GM23338 (cell line): ENCODE data around the gene SLK. TPM values are rescaled to one million over a fixed set of nuclear protein-coding genes. Genes with fewer than 3 reads are reported as not detected.

ENCODE experiments used
- ATAC-seq: fragments of 200-7000 bp; cut with Tn5 transposase; 3 replicates; pipeline ENCODE4 v1.9.1; 2020
- DNase-seq: peaks from one replicate; pipeline ENCODE4 v3.0.0-alpha.2; 2015; ENCODE audit warnings: low spot score
- H2AFZ ChIP-seq: fragments of 200-600 bp; sonication (generic); 2 replicates; pipeline ENCODE4 v1.8.0; 2016; ENCODE audit warnings: antibody characterized with exemption, mild to moderate bottlenecking, moderate library complexity
- H3F3A ChIP-seq: fragments of 200-600 bp; sonication (generic); replicated peaks from 2 replicates; pipeline ENCODE4 v1.8.0; 2017; ENCODE audit warnings: antibody characterized with exemption, mixed run types, low read depth
- H3K27ac ChIP-seq: fragments of 200-600 bp; sonication (generic); 2 replicates; pipeline ENCODE4 v1.6.1; 2016; ENCODE audit warnings: low read depth
- H3K27me3 ChIP-seq: fragments of 200-600 bp; sonication (generic); 2 replicates; pipeline ENCODE4 v1.8.0; 2016; ENCODE audit warnings: mild to moderate bottlenecking, mixed run types, moderate library complexity; ENCODE audit not compliant: insufficient read depth
- H3K36me3 ChIP-seq: fragments of 200-600 bp; sonication (generic); 2 replicates; pipeline ENCODE4 v1.8.0; 2016; ENCODE audit warnings: mild to moderate bottlenecking; ENCODE audit not compliant: insufficient read depth
- H3K4me1 ChIP-seq: fragments of 200-600 bp; sonication (generic); 2 replicates; pipeline ENCODE4 v1.8.0; 2016; ENCODE audit warnings: mild to moderate bottlenecking, moderate library complexity; ENCODE audit not compliant: insufficient read depth
- H3K4me2 ChIP-seq: fragments of 200-600 bp; sonication (generic); 2 replicates; pipeline ENCODE4 v1.7.1; 2017; ENCODE audit warnings: mixed run types
- H3K4me3 ChIP-seq: fragments of 200-600 bp; sonication (generic); 2 replicates; pipeline ENCODE4 v1.6.1; 2016; ENCODE audit warnings: mixed run types
- H3K79me2 ChIP-seq: fragments of 200-600 bp; sonication (generic); replicated peaks from 2 replicates; pipeline ENCODE4 v1.8.0; 2017; ENCODE audit warnings: mild to moderate bottlenecking; ENCODE audit not compliant: insufficient read depth
- H3K9me2 ChIP-seq: fragments of 200-600 bp; sonication (generic); 2 replicates; pipeline ENCODE4 v1.8.0; 2017; ENCODE audit not compliant: insufficient read depth
- H4K20me1 ChIP-seq: fragments of 200-600 bp; sonication (generic); replicated peaks from 2 replicates; pipeline ENCODE4 v1.8.0; 2017; ENCODE audit warnings: mild to moderate bottlenecking; ENCODE audit not compliant: insufficient read depth
- H3K27ac Mint-ChIP-seq: 2 replicates; pipeline ENCODE4 v1.8.0; 2020; ENCODE audit warnings: inconsistent platforms, mild to moderate bottlenecking, moderate library complexity, mixed read lengths
- H3K27me3 Mint-ChIP-seq: 3 replicates; pipeline ENCODE4 v1.8.0; 2022; ENCODE audit warnings: low read depth, mild to moderate bottlenecking, moderate library complexity, mixed read lengths, inconsistent platforms; ENCODE audit not compliant: insufficient read depth, poor library complexity
- H3K36me3 Mint-ChIP-seq: 3 replicates; pipeline ENCODE4 v1.8.0; 2021; ENCODE audit warnings: low read depth, mild to moderate bottlenecking, inconsistent platforms, moderate library complexity, mixed read lengths
- H3K4me1 Mint-ChIP-seq: 3 replicates; pipeline ENCODE4 v1.8.0; 2020; ENCODE audit warnings: mild to moderate bottlenecking, inconsistent platforms, mixed read lengths
- H3K4me3 Mint-ChIP-seq: 3 replicates; pipeline ENCODE4 v1.8.0; 2021; ENCODE audit warnings: moderate library complexity, mild to moderate bottlenecking, inconsistent platforms, mixed read lengths
- H3K9me3 Mint-ChIP-seq: 3 replicates; pipeline ENCODE4 v1.8.0; 2020; ENCODE audit warnings: moderate library complexity, mild to moderate bottlenecking, inconsistent platforms, mixed read lengths
- CREB1 ChIP-seq: fragments of 250-450 bp; sonication (Bioruptor Pico); IDR thresholded peaks from 2 replicates; pipeline ENCODE4 v1.5.0; 2020; ENCODE audit warnings: low read depth, mild to moderate bottlenecking, moderate library complexity
- JUNB ChIP-seq: IDR thresholded peaks from one replicate; pipeline ENCODE4 v1.6.1; 2016; ENCODE audit warnings: antibody characterized with exemption; ENCODE audit not compliant: unreplicated experiment
- NANOG ChIP-seq: IDR thresholded peaks from 2 replicates; pipeline ENCODE4 v1.6.1; 2016; ENCODE audit warnings: antibody characterized with exemption, borderline replicate concordance
- ZNF114 ChIP-seq: fragments of 250-450 bp; sonication (Bioruptor Pico); IDR thresholded peaks from 2 replicates; pipeline ENCODE4 v1.5.0; 2020; ENCODE audit warnings: mild to moderate bottlenecking, moderate library complexity
- ZNF331 ChIP-seq: fragments of 250-450 bp; sonication (Bioruptor Pico); IDR thresholded peaks from 2 replicates; pipeline ENCODE4 v1.5.0; 2020; ENCODE audit warnings: low read depth, mild to moderate bottlenecking, moderate library complexity
- polyA plus RNA-seq: library from polyadenylated mRNA; unstranded; fragments of >200 nt; fragmentation: Nextera tagmentation; extraction: Ambion mirVana; gene quantifications from 2 replicates; pipeline ENCODE4 v1.2.1, GENCODE V29; 2016
- total RNA-seq: library from RNA; depleted of rRNA; stranded (reverse); fragments of >200 nt; shearing (Covaris generic); gene quantifications from 2 replicates; pipeline ENCODE4 v1.2.3, GENCODE V29; 2014
- TF ChIP-seq, protein P1 (sequence below): fragments of 250-450 bp; sonication (Bioruptor Pico); IDR thresholded peaks from 2 replicates; pipeline ENCODE4 v1.5.0; 2020; ENCODE audit warnings: mild to moderate bottlenecking, moderate library complexity
- TF ChIP-seq, protein P2 (sequence below), 2 experiments: fragments of 200-600 bp in 1 of 2; sonication (generic) in 1 of 2; conservative IDR thresholded peaks; 2 replicates each; pipeline versions ENCODE4 v1.5.1 to v1.6.1; 2016 to 2017; ENCODE audit warnings: antibody characterized with exemption in 2 of 2, low read depth in 2 of 2, mild to moderate bottlenecking in 2 of 2, moderate library complexity in 1 of 2

Gene SLK
- total and polyA plus RNA-seq, 2 experiments from 2014 or later = 8.4 to 21.5 TPM

DNA sequence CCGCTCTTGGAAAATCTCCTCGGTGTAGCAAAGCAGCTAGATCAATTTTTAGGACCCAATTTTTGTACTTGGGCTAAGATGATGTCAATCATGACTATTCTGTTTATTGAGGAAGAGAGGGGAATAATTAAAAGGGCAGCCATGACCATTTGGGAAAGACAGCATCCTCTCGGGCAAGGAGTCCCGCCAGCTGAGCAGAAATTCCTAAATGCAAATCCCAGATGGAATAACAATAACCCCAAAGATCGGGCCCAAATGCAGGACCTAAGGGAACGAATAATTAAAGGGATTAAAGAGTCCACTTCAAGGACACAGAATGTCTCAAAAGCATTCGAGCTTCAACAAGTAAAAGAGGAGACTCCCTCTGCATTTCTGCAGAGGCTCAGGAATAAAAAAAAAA, 100.0 kb downstream of the SLK start:
- 0 out of 2 replicates have a peak overlapping the region, but pooled peaks have one; percentile 3 for H2AFZ ChIP-seq

More for the DNA sequence above, 100.0 kb downstream of the SLK start:
- Histone ChIP-seq H3K4me1 (peaks cover 32% of the 10 kb centered on the region), H4K20me1 (no peaks in the 10 kb centered on the region), H3K9me2 (peaks cover 25% of the 10 kb centered on the region), H3K27me3 (no peaks in the 10 kb centered on the region), H3K27ac (peak overlapping the region; percentile 80; the same call in 1 of the 2 replicates), H3K36me3 (no peaks in the 10 kb centered on the region), H3F3A (no peaks in the 10 kb centered on the region), H3K79me2 (no peaks in the 10 kb centered on the region), H3K4me2 (peak overlapping the region; percentile 61), H3K4me3 (peak overlapping the region; percentile 17; the same call in 1 of the 2 replicates)
- TF ChIP-seq, protein P1, sequence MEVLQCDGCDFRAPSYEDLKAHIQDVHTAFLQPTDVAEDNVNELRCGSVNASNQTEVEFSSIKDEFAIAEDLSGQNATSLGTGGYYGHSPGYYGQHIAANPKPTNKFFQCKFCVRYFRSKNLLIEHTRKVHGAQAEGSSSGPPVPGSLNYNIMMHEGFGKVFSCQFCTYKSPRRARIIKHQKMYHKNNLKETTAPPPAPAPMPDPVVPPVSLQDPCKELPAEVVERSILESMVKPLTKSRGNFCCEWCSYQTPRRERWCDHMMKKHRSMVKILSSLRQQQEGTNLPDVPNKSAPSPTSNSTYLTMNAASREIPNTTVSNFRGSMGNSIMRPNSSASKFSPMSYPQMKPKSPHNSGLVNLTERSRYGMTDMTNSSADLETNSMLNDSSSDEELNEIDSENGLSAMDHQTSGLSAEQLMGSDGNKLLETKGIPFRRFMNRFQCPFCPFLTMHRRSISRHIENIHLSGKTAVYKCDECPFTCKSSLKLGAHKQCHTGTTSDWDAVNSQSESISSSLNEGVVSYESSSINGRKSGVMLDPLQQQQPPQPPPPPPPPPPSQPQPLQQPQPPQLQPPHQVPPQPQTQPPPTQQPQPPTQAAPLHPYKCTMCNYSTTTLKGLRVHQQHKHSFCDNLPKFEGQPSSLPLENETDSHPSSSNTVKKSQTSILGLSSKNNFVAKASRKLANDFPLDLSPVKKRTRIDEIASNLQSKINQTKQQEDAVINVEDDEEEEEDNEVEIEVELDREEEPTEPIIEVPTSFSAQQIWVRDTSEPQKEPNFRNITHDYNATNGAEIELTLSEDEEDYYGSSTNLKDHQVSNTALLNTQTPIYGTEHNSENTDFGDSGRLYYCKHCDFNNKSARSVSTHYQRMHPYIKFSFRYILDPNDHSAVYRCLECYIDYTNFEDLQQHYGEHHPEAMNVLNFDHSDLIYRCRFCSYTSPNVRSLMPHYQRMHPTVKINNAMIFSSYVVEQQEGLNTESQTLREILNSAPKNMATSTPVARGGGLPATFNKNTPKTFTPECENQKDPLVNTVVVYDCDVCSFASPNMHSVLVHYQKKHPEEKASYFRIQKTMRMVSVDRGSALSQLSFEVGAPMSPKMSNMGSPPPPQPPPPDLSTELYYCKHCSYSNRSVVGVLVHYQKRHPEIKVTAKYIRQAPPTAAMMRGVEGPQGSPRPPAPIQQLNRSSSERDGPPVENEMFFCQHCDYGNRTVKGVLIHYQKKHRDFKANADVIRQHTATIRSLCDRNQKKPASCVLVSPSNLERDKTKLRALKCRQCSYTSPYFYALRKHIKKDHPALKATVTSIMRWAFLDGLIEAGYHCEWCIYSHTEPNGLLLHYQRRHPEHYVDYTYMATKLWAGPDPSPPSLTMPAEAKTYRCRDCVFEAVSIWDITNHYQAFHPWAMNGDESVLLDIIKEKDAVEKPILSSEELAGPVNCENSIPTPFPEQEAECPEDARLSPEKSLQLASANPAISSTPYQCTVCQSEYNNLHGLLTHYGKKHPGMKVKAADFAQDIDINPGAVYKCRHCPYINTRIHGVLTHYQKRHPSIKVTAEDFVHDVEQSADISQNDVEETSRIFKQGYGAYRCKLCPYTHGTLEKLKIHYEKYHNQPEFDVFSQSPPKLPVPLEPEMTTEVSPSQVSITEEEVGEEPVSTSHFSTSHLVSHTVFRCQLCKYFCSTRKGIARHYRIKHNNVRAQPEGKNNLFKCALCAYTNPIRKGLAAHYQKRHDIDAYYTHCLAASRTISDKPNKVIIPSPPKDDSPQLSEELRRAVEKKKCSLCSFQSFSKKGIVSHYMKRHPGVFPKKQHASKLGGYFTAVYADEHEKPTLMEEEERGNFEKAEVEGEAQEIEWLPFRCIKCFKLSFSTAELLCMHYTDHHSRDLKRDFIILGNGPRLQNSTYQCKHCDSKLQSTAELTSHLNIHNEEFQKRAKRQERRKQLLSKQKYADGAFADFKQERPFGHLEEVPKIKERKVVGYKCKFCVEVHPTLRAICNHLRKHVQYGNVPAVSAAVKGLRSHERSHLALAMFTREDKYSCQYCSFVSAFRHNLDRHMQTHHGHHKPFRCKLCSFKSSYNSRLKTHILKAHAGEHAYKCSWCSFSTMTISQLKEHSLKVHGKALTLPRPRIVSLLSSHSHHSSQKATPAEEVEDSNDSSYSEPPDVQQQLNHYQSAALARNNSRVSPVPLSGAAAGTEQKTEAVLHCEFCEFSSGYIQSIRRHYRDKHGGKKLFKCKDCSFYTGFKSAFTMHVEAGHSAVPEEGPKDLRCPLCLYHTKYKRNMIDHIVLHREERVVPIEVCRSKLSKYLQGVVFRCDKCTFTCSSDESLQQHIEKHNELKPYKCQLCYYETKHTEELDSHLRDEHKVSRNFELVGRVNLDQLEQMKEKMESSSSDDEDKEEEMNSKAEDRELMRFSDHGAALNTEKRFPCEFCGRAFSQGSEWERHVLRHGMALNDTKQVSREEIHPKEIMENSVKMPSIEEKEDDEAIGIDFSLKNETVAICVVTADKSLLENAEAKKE = no peak
- TF ChIP-seq ZNF114 (CRISPR knock-in tag) (no peak), NANOG (no peak), JUNB (no peak), ZNF331 (CRISPR knock-in tag) (no peak), CREB1 (no peak)
- TF ChIP-seq, protein P2, sequence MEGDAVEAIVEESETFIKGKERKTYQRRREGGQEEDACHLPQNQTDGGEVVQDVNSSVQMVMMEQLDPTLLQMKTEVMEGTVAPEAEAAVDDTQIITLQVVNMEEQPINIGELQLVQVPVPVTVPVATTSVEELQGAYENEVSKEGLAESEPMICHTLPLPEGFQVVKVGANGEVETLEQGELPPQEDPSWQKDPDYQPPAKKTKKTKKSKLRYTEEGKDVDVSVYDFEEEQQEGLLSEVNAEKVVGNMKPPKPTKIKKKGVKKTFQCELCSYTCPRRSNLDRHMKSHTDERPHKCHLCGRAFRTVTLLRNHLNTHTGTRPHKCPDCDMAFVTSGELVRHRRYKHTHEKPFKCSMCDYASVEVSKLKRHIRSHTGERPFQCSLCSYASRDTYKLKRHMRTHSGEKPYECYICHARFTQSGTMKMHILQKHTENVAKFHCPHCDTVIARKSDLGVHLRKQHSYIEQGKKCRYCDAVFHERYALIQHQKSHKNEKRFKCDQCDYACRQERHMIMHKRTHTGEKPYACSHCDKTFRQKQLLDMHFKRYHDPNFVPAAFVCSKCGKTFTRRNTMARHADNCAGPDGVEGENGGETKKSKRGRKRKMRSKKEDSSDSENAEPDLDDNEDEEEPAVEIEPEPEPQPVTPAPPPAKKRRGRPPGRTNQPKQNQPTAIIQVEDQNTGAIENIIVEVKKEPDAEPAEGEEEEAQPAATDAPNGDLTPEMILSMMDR (conservative IDR thresholded peaks at IDR 0.05; ENCODE audit: low read depth in 2 of 2) = no peak
- H3K27me3 Mint-ChIP-seq = peaks cover 9% of the 10 kb centered on the region
- peak; percentile 72 for ATAC-seq
- H3K36me3 Mint-ChIP-seq = no peaks in the 10 kb centered on the region
- H3K4me1 Mint-ChIP-seq = peaks cover 33% of the 10 kb centered on the region
- DNase-seq = peak; percentile 51
- H3K27ac Mint-ChIP-seq = no peak overlapping the region
- peak overlapping the region; percentile 26; the same call in 2 of the 3 replicates for H3K4me3 Mint-ChIP-seq
- H3K9me3 Mint-ChIP-seq = no peaks in the 10 kb centered on the region
